Smooth muscle cell of the brain vasculature (primary cell): Measurements from ENCODE around the gene IGFLR1.

Source experiments
- DNase-seq: peaks from one replicate; pipeline ENCODE4 v3.0.0-alpha.2; 2012; ENCODE audit warnings: low read depth, low spot score

IGFLR1 gene

GRCh38 chr19:35756377-35757230 is 14.4 kb upstream of the IGFLR1 start, which contains the start of gene HSPB6:
Gene HSPB6 (minus strand): TSS chr19:35757029. CDS start chr19:35757008, 21 bp downstream.
- DNase-seq = no peak

DNA sequence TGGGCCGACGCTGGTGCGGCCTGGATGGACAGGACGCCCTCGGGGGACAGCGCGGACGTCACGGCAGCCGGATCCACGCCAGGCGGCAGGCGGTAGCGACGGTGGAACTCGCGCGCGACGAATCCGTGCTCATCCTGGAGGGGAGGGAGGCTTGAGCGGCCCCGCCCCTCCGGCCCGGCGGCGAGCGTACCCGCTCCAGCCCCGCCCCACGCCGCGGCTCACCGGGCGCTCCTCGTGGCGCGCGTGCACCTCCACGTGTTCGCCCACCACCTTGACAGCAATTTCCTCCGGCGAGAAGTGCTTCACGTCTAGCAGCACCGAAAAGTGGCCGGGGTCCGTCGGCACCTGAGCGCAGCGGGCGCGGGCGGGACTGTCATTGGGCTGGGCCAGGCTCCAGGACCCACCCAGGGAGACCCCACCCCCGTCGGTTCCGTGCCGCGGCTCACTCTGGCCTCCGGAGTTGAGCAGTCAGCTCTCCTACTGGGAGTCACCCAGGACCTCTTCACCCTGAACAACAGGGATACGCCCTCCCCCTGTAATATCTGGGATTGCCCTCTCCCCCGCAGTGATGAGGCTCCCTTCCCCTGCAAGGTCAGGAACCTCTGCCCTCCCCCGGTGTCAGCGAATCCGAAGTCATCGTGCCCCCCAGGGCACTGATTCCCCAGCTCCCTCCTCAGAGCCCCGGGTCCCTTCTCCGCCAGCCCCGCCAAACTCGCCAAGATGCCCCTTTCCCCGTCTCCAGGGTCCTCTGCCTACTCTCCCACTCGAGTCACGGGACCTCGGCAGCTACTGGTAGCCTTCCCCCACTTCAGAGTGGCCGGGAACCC is 13.5 kb upstream of the IGFLR1 start:
- no peak for DNase-seq

- no peak for DNase-seq
Measured at GRCh38 chr19:35755131-35755549, 12.9 kb upstream of the IGFLR1 start.

- DNase-seq = no peak
Measured at GRCh38 chr19:35754370-35755130, 12.3 kb upstream of the IGFLR1 start.

DNA sequence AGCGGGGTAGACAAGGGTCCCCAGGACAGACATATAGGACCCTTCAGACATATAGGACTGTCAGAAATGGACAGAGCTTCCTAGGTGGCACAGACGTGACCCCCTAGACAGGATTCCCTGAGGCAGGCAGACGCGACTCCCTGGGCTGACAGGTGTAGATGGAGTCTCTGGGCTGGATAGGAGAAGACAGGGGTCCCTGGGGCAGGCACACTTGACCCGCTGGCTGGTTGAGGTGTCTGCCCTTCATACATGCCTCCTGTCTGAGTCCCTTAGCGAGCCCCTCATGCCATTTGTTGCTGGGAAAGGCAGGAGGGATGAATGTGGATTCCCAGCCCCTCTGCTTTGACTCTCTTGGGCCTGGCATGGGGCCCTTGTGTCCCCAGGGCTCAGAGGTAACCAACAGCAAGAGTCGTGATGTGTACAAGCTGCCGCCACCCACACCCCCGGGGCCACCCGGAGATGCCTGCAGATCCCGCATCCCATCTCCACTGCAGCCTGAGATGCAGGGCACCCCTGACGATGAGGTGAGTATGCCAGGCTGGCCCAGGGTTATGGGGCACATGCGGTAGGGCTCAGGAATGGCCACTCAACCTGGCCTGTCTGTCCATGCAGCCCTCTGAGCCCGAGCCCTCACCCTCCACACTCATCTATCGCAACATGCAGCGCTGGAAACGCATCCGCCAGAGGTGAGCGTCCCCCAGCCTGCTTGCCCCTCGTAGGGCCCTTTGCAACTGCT is 11.6 kb upstream of the IGFLR1 start:
- DNase-seq = no peak

DNA sequence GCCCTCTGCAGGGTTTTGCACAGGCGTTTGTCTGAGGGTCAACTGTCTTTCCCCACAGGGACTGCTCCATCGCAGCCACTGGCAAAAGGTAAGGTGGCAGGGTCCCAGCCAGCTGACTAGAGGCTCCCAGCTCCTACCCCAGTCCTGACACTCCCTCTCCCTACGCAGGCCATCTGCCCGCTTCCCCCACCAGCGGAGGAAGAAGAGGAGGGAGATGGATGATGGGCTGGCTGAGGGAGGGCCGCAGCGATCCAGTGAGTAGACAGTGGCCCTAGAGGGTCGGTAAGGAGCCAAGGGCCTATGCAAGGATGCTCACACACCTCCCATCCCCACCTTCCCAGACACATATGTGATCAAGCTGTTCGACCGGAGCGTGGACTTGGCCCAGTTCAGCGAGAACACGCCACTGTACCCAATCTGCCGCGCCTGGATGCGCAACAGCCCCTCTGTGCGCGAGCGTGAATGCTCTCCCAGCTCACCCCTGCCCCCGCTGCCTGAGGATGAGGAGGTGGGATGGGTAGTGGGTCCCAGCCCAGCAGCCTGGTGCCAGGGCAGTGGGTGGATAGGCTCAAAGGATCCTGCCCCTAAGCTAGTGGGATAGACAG is 10.6 kb upstream of the IGFLR1 start:
- no peak for DNase-seq

DNA sequence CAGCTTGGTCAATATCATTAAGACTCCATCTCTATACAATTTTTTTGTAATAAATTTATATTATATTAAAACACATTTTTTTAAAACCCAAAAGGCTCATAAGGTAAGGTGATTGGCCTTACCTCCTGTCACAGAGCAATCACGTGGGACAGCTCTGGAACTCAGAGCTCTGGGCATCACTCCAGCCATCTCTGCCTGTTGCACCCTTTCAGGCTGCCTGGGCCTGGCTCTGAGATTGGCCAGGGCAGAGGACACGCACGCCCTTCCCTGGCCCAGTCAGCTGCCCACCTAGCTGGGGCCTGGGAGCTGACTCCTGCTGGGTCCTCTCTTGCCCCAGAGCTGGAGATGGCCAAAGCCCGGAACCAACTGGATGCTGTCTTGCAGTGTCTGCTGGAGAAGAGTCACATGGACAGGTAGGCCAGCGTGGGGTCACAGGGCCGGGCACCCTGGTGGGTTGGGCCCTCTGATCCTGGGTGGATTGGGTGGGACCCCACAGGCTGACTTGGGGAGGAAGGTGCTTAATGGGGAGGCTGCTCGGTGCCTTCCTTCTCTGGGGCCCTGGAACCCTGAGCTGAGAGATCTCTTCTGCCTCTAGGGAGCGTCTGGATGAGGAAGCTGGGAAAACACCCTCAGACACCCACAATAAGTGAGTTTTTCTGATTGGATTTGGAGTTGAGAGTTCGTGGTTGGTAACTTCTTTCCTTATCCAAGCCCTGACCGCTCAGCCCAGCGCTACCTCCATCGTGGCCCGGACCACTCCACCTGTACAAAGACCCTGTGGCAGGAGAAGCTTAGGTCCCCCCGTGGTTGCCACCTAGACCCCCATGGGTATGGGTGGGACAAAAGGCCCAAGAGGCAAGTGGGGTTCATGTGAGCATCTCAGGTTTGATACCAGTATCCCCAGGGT is 9.8 kb upstream of the IGFLR1 start:
- no peak for DNase-seq

- DNase-seq = no peak
Measured at GRCh38 chr19:35750167-35750566, 7.9 kb upstream of the IGFLR1 start.

- DNase-seq = peak; percentile 100
Measured at GRCh38 chr19:35748106-35749020, 6.1 kb upstream of the IGFLR1 start, which contains the start of gene LIN37. Gene LIN37 (plus strand): TSS chr19:35748576. CDS start chr19:35748725, 149 bp downstream.

DNA sequence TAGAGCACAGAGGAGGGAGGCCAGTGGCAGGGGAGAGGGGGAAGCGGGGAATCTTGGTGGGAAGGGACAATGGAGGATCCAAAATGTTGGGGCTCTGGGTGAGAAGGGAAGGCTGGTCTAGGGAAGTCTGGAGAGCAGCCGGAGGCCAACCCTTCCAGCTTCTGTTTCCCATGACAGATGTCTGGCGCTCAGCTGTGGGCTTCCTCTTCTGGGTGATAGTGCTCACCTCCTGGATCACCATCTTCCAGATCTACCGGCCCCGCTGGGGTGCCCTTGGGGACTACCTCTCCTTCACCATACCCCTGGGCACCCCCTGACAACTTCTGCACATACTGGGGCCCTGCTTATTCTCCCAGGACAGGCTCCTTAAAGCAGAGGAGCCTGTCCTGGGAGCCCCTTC is 4.3 kb upstream of the IGFLR1 start:
- DNase-seq = no peak

GRCh38 chr19:35746087-35746462 is 3.8 kb upstream of the IGFLR1 start:
- DNase-seq = no peak

GRCh38 chr19:35745328-35746086 is 3.3 kb upstream of the IGFLR1 start, which contains the start of the genes PSENEN and U2AF1L4:
Gene PSENEN (plus strand): TSS chr19:35745651. CDS start chr19:35745931, 280 bp downstream.
Gene U2AF1L4 (minus strand): TSS chr19:35745418. CDS start chr19:35745391, 27 bp downstream.
- peak; percentile 100 for DNase-seq

GRCh38 chr19:35744430-35745327 is 2.4 kb upstream of the IGFLR1 start:
- DNase-seq = peak; percentile 91

DNA sequence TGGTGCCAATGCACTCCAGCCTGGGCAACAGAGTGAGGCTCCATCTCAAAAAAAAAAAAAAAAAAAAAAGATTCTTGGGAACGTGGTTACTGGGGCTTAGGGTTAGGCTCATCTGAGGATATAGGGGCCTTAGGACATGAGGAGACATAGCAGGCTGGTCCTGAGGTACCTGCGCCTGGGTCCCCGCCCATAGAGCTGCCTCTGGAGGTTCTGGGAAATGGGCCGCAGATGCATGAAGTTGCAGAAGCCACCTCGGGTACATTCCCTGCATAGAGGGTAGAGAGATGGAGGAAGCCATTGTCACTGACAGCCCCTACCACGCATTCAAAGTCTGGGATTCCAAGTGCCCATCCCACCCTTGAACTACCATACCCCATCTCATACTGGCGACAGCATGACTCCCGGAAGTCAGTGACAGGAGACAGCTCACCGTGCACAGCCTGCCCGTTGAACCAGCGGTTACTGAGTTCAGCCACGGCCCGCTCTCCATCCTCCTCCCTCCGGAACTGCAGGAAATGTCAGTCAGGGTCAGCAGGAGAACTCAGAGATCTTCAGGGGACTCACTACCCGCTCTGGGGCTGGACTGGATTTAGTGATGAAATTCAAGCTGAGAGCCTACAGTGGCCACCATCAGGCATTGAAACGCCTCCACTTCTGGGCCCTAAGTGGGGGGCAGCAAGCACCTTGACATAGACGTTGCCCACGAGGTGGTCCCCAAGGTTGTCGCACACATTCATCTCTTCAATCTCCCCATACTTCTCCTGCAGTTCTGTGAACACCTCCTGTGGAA is 1.6 kb upstream of the IGFLR1 start:
- DNase-seq = no peak

- no peak for DNase-seq
Measured at GRCh38 chr19:35741203-35741515, 1.1 kb downstream of the IGFLR1 start.
